ENCODE results near the gene AKAP5.

DNA sequence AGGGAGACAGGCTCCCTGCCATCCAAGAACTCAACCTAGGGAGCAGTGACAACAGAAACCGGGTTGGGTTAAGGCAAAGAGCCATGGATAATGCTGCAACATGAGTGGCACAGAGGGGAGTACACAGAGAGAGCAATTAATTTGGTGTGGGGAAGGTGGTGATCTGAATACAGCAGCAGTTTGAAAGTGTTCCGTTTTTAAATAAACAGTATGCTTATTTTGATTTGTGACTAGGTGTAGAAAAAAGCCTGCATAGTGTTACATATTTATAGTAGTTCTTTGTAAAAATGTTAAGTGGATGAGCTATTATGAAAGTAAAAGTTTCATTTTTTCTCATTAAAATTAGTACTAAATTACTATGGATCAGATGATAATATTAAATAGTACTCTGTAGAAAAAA, 8.7 kb downstream of the AKAP5 start:
- TF ChIP-seq, protein P1, sequence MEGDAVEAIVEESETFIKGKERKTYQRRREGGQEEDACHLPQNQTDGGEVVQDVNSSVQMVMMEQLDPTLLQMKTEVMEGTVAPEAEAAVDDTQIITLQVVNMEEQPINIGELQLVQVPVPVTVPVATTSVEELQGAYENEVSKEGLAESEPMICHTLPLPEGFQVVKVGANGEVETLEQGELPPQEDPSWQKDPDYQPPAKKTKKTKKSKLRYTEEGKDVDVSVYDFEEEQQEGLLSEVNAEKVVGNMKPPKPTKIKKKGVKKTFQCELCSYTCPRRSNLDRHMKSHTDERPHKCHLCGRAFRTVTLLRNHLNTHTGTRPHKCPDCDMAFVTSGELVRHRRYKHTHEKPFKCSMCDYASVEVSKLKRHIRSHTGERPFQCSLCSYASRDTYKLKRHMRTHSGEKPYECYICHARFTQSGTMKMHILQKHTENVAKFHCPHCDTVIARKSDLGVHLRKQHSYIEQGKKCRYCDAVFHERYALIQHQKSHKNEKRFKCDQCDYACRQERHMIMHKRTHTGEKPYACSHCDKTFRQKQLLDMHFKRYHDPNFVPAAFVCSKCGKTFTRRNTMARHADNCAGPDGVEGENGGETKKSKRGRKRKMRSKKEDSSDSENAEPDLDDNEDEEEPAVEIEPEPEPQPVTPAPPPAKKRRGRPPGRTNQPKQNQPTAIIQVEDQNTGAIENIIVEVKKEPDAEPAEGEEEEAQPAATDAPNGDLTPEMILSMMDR (IDR thresholded peaks at IDR 0.05 in 4 of 5, conservative IDR thresholded peaks at IDR 0.05 in 1 of 5) = no peak
- no peak for TF ChIP-seq POLR2A (IDR thresholded peaks at IDR 0.05)
